GM23338 (cell line): ENCODE results near the gene PTPN12. TPM values are rescaled to one million over a fixed set of nuclear protein-coding genes. Genes with fewer than 3 reads are reported as not detected.

Source experiments
- ATAC-seq: fragments of 200-7000 bp; cut with Tn5 transposase; 3 replicates; pipeline ENCODE4 v1.9.1; 2020
- DNase-seq: peaks from one replicate; pipeline ENCODE4 v3.0.0-alpha.2; 2015; ENCODE audit warnings: low spot score
- H2AFZ ChIP-seq: fragments of 200-600 bp; sonication (generic); 2 replicates; pipeline ENCODE4 v1.8.0; 2016; ENCODE audit warnings: antibody characterized with exemption, mild to moderate bottlenecking, moderate library complexity
- H3F3A ChIP-seq: fragments of 200-600 bp; sonication (generic); replicated peaks from 2 replicates; pipeline ENCODE4 v1.8.0; 2017; ENCODE audit warnings: antibody characterized with exemption, mixed run types, low read depth
- H3K27ac ChIP-seq: fragments of 200-600 bp; sonication (generic); 2 replicates; pipeline ENCODE4 v1.6.1; 2016; ENCODE audit warnings: low read depth
- H3K27me3 ChIP-seq: fragments of 200-600 bp; sonication (generic); 2 replicates; pipeline ENCODE4 v1.8.0; 2016; ENCODE audit warnings: mild to moderate bottlenecking, mixed run types, moderate library complexity; ENCODE audit not compliant: insufficient read depth
- H3K36me3 ChIP-seq: fragments of 200-600 bp; sonication (generic); 2 replicates; pipeline ENCODE4 v1.8.0; 2016; ENCODE audit warnings: mild to moderate bottlenecking; ENCODE audit not compliant: insufficient read depth
- H3K4me1 ChIP-seq: fragments of 200-600 bp; sonication (generic); 2 replicates; pipeline ENCODE4 v1.8.0; 2016; ENCODE audit warnings: mild to moderate bottlenecking, moderate library complexity; ENCODE audit not compliant: insufficient read depth
- H3K4me2 ChIP-seq: fragments of 200-600 bp; sonication (generic); 2 replicates; pipeline ENCODE4 v1.7.1; 2017; ENCODE audit warnings: mixed run types
- H3K4me3 ChIP-seq: fragments of 200-600 bp; sonication (generic); 2 replicates; pipeline ENCODE4 v1.6.1; 2016; ENCODE audit warnings: mixed run types
- H3K79me2 ChIP-seq: fragments of 200-600 bp; sonication (generic); replicated peaks from 2 replicates; pipeline ENCODE4 v1.8.0; 2017; ENCODE audit warnings: mild to moderate bottlenecking; ENCODE audit not compliant: insufficient read depth
- H3K9me2 ChIP-seq: fragments of 200-600 bp; sonication (generic); 2 replicates; pipeline ENCODE4 v1.8.0; 2017; ENCODE audit not compliant: insufficient read depth
- H4K20me1 ChIP-seq: fragments of 200-600 bp; sonication (generic); replicated peaks from 2 replicates; pipeline ENCODE4 v1.8.0; 2017; ENCODE audit warnings: mild to moderate bottlenecking; ENCODE audit not compliant: insufficient read depth
- H3K27ac Mint-ChIP-seq: 2 replicates; pipeline ENCODE4 v1.8.0; 2020; ENCODE audit warnings: inconsistent platforms, mild to moderate bottlenecking, moderate library complexity, mixed read lengths
- H3K27me3 Mint-ChIP-seq: 3 replicates; pipeline ENCODE4 v1.8.0; 2022; ENCODE audit warnings: low read depth, mild to moderate bottlenecking, moderate library complexity, mixed read lengths, inconsistent platforms; ENCODE audit not compliant: insufficient read depth, poor library complexity
- H3K36me3 Mint-ChIP-seq: 3 replicates; pipeline ENCODE4 v1.8.0; 2021; ENCODE audit warnings: low read depth, mild to moderate bottlenecking, inconsistent platforms, moderate library complexity, mixed read lengths
- H3K4me1 Mint-ChIP-seq: 3 replicates; pipeline ENCODE4 v1.8.0; 2020; ENCODE audit warnings: mild to moderate bottlenecking, inconsistent platforms, mixed read lengths
- H3K4me3 Mint-ChIP-seq: 3 replicates; pipeline ENCODE4 v1.8.0; 2021; ENCODE audit warnings: moderate library complexity, mild to moderate bottlenecking, inconsistent platforms, mixed read lengths
- H3K9me3 Mint-ChIP-seq: 3 replicates; pipeline ENCODE4 v1.8.0; 2020; ENCODE audit warnings: moderate library complexity, mild to moderate bottlenecking, inconsistent platforms, mixed read lengths
- CREB1 ChIP-seq: fragments of 250-450 bp; sonication (Bioruptor Pico); IDR thresholded peaks from 2 replicates; pipeline ENCODE4 v1.5.0; 2020; ENCODE audit warnings: low read depth, mild to moderate bottlenecking, moderate library complexity
- ETS1 ChIP-seq: IDR thresholded peaks from 2 replicates; pipeline ENCODE4 v1.6.1; 2016; ENCODE audit warnings: antibody characterized with exemption
- EZH2 ChIP-seq: fragments of 200-600 bp; sonication (generic); IDR thresholded peaks from one replicate; pipeline ENCODE4 v1.8.0; 2017; ENCODE audit warnings: antibody characterized with exemption, mild to moderate bottlenecking, low read depth; ENCODE audit not compliant: unreplicated experiment
- EZH2phosphoT487 ChIP-seq: fragments of 200-600 bp; sonication (generic); IDR thresholded peaks from one replicate; pipeline ENCODE4 v1.8.1; 2018; ENCODE audit warnings: antibody characterized with exemption; ENCODE audit not compliant: unreplicated experiment
- JUNB ChIP-seq: IDR thresholded peaks from one replicate; pipeline ENCODE4 v1.6.1; 2016; ENCODE audit warnings: antibody characterized with exemption; ENCODE audit not compliant: unreplicated experiment
- NANOG ChIP-seq: IDR thresholded peaks from 2 replicates; pipeline ENCODE4 v1.6.1; 2016; ENCODE audit warnings: antibody characterized with exemption, borderline replicate concordance
- POLR2AphosphoS5 ChIP-seq: IDR thresholded peaks from 2 replicates; pipeline ENCODE4 v1.6.1; 2016; ENCODE audit warnings: antibody characterized with exemption, low read depth
- STAT1 ChIP-seq: IDR thresholded peaks from one replicate; pipeline ENCODE4 v1.6.1; 2016; ENCODE audit warnings: antibody characterized with exemption; ENCODE audit not compliant: unreplicated experiment
- ZNF114 ChIP-seq: fragments of 250-450 bp; sonication (Bioruptor Pico); IDR thresholded peaks from 2 replicates; pipeline ENCODE4 v1.5.0; 2020; ENCODE audit warnings: mild to moderate bottlenecking, moderate library complexity
- ZNF331 ChIP-seq: fragments of 250-450 bp; sonication (Bioruptor Pico); IDR thresholded peaks from 2 replicates; pipeline ENCODE4 v1.5.0; 2020; ENCODE audit warnings: low read depth, mild to moderate bottlenecking, moderate library complexity
- ZNF462 ChIP-seq: fragments of 250-450 bp; sonication (Bioruptor Pico); IDR thresholded peaks from 2 replicates; pipeline ENCODE4 v1.5.0; 2020; ENCODE audit warnings: mild to moderate bottlenecking, moderate library complexity
- polyA plus RNA-seq: library from polyadenylated mRNA; unstranded; fragments of >200 nt; fragmentation: Nextera tagmentation; extraction: Ambion mirVana; gene quantifications from 2 replicates; pipeline ENCODE4 v1.2.1, GENCODE V29; 2016
- total RNA-seq: library from RNA; depleted of rRNA; stranded (reverse); fragments of >200 nt; shearing (Covaris generic); gene quantifications from 2 replicates; pipeline ENCODE4 v1.2.3, GENCODE V29; 2014
- TF ChIP-seq, protein P1 (sequence below): IDR thresholded peaks from one replicate; pipeline ENCODE4 v1.6.1; 2018; ENCODE audit warnings: antibody characterized with exemption; ENCODE audit not compliant: unreplicated experiment
- TF ChIP-seq, protein P2 (sequence below), 2 experiments: fragments of 200-600 bp in 1 of 2; sonication (generic) in 1 of 2; conservative IDR thresholded peaks; 2 replicates each; pipeline versions ENCODE4 v1.5.1 to v1.6.1; 2016 to 2017; ENCODE audit warnings: antibody characterized with exemption in 2 of 2, low read depth in 2 of 2, mild to moderate bottlenecking in 2 of 2, moderate library complexity in 1 of 2

Gene PTPN12
- total and polyA plus RNA-seq, 2 experiments from 2014 or later, result 58.8 to 187 TPM

- TF ChIP-seq POLR2AphosphoS5 (no peak), NANOG (no peak)
Measured at GRCh38 chr7:77629797-77630196, 92.7 kb downstream of the PTPN12 start (continued).

DNA sequence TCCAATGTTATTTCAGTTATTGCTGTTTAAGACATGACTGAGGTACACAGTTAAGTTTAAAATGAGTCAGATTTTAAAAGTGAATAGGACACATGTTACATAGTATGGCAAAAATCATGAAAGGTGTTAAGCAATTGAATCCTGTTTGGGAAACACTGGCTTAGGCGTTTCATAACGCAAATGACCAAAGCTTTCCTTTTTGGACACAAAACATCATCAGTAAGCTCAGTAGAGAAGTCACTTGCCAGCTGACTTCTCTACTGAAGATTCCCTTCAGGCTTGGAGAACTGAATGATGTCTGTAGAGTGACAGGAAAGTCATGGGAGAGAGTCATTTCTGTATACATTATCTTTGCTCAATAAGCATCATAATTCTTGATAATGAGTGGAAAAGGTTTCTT lies 94.7 kb downstream of the PTPN12 start:
- Mint-ChIP-seq H3K27ac (no peak overlapping the region), H3K27me3 (no peaks in the 10 kb centered on the region), H3K4me3 (no peak overlapping the region), H3K9me3 (no peaks in the 10 kb centered on the region), H3K36me3 (peaks cover 61% of the 10 kb centered on the region; the same call in 2 of the 3 replicates), H3K4me1 (no peaks in the 10 kb centered on the region)
- no peak for DNase-seq
- Histone ChIP-seq H3K4me1 (no peaks in the 10 kb centered on the region), H3K79me2 (no peaks in the 10 kb centered on the region), H3K27me3 (no peaks in the 10 kb centered on the region), H3K36me3 (peaks cover 31% of the 10 kb centered on the region; the same call in 1 of the 2 replicates), H4K20me1 (no peaks in the 10 kb centered on the region; the same call in 1 of the 2 replicates), H3K4me3 (no peak overlapping the region), H3K27ac (no peak overlapping the region), H2AFZ (no peak overlapping the region), H3K4me2 (no peak overlapping the region), H3F3A (no peaks in the 10 kb centered on the region), H3K9me2 (no peaks in the 10 kb centered on the region)
- TF ChIP-seq ETS1, result no peak
- TF ChIP-seq EZH2, result no peak
- TF ChIP-seq EZH2phosphoT487, result no peak
- TF ChIP-seq, protein P1, sequence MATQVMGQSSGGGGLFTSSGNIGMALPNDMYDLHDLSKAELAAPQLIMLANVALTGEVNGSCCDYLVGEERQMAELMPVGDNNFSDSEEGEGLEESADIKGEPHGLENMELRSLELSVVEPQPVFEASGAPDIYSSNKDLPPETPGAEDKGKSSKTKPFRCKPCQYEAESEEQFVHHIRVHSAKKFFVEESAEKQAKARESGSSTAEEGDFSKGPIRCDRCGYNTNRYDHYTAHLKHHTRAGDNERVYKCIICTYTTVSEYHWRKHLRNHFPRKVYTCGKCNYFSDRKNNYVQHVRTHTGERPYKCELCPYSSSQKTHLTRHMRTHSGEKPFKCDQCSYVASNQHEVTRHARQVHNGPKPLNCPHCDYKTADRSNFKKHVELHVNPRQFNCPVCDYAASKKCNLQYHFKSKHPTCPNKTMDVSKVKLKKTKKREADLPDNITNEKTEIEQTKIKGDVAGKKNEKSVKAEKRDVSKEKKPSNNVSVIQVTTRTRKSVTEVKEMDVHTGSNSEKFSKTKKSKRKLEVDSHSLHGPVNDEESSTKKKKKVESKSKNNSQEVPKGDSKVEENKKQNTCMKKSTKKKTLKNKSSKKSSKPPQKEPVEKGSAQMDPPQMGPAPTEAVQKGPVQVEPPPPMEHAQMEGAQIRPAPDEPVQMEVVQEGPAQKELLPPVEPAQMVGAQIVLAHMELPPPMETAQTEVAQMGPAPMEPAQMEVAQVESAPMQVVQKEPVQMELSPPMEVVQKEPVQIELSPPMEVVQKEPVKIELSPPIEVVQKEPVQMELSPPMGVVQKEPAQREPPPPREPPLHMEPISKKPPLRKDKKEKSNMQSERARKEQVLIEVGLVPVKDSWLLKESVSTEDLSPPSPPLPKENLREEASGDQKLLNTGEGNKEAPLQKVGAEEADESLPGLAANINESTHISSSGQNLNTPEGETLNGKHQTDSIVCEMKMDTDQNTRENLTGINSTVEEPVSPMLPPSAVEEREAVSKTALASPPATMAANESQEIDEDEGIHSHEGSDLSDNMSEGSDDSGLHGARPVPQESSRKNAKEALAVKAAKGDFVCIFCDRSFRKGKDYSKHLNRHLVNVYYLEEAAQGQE, result no peak
- TF ChIP-seq ZNF114, result no peak
- TF ChIP-seq STAT1, result no peak
- no peak for TF ChIP-seq NANOG
- no peak for TF ChIP-seq ZNF331 (CRISPR knock-in tag)
- TF ChIP-seq JUNB, result no peak
- no peak for TF ChIP-seq CREB1 (CRISPR knock-in tag)
- TF ChIP-seq, protein P2, sequence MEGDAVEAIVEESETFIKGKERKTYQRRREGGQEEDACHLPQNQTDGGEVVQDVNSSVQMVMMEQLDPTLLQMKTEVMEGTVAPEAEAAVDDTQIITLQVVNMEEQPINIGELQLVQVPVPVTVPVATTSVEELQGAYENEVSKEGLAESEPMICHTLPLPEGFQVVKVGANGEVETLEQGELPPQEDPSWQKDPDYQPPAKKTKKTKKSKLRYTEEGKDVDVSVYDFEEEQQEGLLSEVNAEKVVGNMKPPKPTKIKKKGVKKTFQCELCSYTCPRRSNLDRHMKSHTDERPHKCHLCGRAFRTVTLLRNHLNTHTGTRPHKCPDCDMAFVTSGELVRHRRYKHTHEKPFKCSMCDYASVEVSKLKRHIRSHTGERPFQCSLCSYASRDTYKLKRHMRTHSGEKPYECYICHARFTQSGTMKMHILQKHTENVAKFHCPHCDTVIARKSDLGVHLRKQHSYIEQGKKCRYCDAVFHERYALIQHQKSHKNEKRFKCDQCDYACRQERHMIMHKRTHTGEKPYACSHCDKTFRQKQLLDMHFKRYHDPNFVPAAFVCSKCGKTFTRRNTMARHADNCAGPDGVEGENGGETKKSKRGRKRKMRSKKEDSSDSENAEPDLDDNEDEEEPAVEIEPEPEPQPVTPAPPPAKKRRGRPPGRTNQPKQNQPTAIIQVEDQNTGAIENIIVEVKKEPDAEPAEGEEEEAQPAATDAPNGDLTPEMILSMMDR (conservative IDR thresholded peaks at IDR 0.05; ENCODE audit: low read depth in 2 of 2), result no peak
- TF ChIP-seq ZNF462 (CRISPR knock-in tag), result no peak
- TF ChIP-seq POLR2AphosphoS5, result no peak
- ATAC-seq, result no peak
